ENCODE data around the gene COL27A1.
"Not testable (repeated sequence)": the region's sequence is repeated elsewhere in the genome, so short reads cannot be mapped to it uniquely, and the experiment has no call there.

COL27A1 gene

GRCh38 chr9:114324492-114324891, 169.2 kb downstream of the COL27A1 start:
- no peak for DNase-seq (ENCODE audit: extremely low read depth, low read depth)
- TF ChIP-seq, protein P1, sequence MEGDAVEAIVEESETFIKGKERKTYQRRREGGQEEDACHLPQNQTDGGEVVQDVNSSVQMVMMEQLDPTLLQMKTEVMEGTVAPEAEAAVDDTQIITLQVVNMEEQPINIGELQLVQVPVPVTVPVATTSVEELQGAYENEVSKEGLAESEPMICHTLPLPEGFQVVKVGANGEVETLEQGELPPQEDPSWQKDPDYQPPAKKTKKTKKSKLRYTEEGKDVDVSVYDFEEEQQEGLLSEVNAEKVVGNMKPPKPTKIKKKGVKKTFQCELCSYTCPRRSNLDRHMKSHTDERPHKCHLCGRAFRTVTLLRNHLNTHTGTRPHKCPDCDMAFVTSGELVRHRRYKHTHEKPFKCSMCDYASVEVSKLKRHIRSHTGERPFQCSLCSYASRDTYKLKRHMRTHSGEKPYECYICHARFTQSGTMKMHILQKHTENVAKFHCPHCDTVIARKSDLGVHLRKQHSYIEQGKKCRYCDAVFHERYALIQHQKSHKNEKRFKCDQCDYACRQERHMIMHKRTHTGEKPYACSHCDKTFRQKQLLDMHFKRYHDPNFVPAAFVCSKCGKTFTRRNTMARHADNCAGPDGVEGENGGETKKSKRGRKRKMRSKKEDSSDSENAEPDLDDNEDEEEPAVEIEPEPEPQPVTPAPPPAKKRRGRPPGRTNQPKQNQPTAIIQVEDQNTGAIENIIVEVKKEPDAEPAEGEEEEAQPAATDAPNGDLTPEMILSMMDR (IDR thresholded peaks at IDR 0.05; ENCODE audit: low read depth, low read length), result no peak

GRCh38 chr9:114324965-114325364, 169.6 kb downstream of the COL27A1 start:
- not testable (repeated sequence) for DNase-seq (ENCODE audit: extremely low read depth, low read depth)

DNA sequence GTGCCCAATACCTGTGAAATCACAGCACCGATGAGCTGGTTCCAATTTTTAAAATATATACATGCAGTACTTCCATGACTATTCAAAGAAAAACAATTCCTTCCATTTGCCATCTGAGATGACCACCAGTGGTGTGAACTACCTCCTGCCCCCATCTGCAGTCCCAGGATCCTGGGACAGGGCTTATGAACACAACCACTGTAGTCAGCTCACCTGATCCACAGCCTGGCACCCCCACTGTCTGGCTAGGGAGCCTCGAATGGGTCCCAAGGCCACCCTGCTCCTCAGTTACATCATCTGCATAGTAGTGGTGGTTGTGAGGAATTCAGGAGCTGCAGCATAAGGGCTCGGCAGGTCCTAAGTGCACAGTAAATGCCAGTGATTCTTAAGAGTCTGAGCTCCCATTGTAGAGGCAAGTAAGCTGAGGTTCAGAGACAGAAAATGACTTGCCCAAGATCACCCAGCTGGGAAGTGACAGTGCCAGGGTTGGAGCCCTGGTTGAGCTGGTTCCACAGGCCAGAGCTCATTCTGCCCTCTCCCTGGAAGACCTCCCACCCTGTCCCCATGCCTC, 170.4 kb downstream of the COL27A1 start:
- DNase-seq (ENCODE audit: extremely low read depth, low read depth), result not testable (repeated sequence)

DNA sequence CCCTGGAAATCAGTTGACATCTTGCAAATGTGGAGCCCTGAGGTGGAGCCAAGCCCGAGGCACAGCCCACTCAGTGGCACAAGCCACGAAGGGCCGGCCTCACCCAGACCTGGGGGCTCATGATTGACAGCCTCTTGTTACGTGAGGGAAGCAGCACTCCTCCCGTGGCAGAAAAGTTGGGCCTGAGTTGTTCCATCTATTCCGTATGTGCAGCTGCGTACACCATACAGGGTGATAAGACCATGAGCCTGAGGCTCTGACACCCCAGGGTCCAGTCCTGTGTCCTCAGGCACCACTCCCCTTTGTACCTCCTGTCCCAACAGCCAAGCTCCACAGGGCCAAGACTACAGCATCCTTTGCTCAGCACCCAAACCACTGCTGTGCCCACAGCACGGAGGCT, 172.4 kb downstream of the COL27A1 start:
- no peak for DNase-seq (ENCODE audit: extremely low read depth, low read depth)
- TF ChIP-seq, protein P1 (IDR thresholded peaks at IDR 0.05; ENCODE audit: low read depth, low read length), result no peak

- DNase-seq (ENCODE audit: extremely low read depth, low read depth), result not testable (repeated sequence)
These were observed 173.1 kb downstream of the COL27A1 start for GRCh38 chr9:114328357-114328820.

DNA sequence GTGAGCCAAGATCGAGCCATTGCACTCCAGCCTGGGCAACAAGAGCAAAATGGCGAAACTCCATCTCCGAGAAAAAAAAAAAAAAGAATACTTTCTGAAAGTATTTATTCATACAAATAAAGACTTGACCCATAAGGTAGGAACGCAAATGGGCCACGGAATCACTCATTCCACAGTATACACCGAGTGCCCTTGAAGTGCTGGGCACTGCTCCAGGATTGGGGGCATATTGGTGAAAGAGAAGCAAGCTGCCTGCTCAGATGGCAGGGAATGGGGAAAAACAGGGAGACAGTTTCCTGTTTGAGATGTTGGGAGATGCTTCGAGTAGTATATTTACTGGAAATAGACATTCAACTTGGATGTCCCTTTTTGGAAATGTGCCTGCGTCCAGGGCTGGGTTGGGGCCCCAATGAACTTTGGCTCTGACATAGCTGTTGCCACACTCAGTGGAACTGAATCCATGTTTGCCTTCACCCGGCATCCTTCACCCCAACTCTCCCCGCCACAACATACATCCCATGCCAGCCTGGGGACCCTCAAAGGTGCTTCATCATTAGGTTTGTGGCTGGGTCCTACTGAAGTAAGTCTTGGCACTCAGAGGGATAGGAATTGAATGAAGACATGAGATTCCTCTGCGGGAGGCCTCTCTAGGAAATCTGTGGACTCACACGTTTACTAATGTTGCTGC, 173.7 kb downstream of the COL27A1 start:
- DNase-seq (ENCODE audit: extremely low read depth, low read depth), result not testable (repeated sequence)

DNA sequence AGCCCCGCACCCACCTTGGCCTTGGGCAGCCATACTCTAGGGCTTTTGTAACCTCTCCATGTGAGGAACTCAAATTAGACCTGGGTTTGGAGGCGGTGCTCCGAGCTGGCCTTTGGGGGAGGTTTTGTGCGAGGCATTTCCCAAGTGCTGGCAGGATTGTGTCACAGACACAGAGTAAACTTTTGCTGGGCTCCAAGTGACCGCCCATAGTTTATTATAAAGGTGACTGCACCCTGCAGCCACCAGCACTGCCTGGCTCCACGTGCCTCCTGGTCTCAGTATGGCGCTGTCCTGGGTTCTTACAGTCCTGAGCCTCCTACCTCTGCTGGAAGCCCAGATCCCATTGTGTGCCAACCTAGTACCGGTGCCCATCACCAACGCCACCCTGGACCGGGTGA, 174.3 kb downstream of the COL27A1 start, which contains the start of gene ORM2:
Gene ORM2, plus strand, starts transcription at position 245 of the 398 bp plus-strand sequence. Its CDS starts 36 bp downstream, at position 281.
- DNase-seq (ENCODE audit: extremely low read depth, low read depth), result not testable (repeated sequence)

GRCh38 chr9:114330636-114331035, 175.3 kb downstream of the COL27A1 start:
- TF ChIP-seq, protein P1 (IDR thresholded peaks at IDR 0.05; ENCODE audit: low read depth, low read length), result no peak

DNA sequence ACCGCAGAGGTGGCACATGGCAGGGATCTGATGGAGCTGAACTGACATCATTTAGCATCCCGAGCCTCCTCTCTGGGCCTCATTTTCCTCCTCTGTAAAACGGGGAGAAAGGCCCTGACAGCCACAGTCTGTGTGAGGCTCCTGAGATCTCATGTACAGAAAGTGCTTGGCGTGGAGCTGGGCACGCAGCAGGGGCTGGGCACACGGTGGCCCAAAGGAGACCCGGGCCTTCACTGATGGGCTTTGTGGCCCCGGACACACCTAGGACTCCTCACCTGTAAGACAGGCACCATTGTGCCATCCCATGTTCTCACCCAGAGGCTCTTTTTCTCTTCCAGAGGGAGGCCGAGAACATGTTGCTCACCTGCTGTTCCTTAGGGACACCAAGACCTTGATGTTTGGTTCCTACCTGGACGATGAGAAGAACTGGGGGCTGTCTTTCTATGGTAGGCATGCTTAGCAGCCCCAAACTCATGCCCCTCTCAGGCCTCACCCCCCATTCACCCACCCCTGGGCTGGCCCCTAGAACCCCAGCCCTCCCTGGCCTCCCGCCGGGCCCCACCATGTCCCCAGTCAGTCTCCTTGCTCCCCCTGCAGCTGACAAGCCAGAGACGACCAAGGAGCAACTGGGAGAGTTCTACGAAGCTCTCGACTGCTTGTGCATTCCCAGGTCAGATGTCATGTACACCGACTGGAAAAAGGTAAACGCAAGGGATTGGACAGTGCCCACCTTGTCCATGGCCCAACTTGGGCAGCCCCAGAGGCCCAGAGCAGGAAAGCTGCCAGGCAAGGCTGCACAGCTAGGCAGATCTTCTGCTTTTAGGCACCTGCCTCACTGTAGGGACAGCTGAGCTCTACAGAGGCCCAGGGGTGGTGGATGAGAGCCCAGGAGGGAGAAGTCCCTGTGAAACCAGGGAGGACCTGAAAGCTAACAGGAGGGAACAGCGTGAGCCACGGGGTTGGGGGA, 176.2 kb downstream of the COL27A1 start:
- DNase-seq (ENCODE audit: extremely low read depth, low read depth), result not testable (repeated sequence)

More at GRCh38 chr9:114330636-114331035, 175.3 kb downstream of the COL27A1 start:
- no peak for DNase-seq (ENCODE audit: extremely low read depth, low read depth)

- DNase-seq (ENCODE audit: extremely low read depth, low read depth), result not testable (repeated sequence)
These were observed 177.2 kb downstream of the COL27A1 start for GRCh38 chr9:114332474-114333040.

GRCh38 chr9:114333718-114334117, 178.4 kb downstream of the COL27A1 start:
- DNase-seq (ENCODE audit: extremely low read depth, low read depth), result not testable (repeated sequence)

Data from AG09319 (cell line).